ENCODE measurements around the gene NPBWR2. TPM values are rescaled to one million over a fixed set of nuclear protein-coding genes. Genes with fewer than 3 reads are reported as not detected.
A peak's percentile ranks its signal among the peaks of the same experiment; 100 is the strongest.

NPBWR2 gene
- total RNA-seq, 1 experiment from 2014 or later, result not detected

DNA sequence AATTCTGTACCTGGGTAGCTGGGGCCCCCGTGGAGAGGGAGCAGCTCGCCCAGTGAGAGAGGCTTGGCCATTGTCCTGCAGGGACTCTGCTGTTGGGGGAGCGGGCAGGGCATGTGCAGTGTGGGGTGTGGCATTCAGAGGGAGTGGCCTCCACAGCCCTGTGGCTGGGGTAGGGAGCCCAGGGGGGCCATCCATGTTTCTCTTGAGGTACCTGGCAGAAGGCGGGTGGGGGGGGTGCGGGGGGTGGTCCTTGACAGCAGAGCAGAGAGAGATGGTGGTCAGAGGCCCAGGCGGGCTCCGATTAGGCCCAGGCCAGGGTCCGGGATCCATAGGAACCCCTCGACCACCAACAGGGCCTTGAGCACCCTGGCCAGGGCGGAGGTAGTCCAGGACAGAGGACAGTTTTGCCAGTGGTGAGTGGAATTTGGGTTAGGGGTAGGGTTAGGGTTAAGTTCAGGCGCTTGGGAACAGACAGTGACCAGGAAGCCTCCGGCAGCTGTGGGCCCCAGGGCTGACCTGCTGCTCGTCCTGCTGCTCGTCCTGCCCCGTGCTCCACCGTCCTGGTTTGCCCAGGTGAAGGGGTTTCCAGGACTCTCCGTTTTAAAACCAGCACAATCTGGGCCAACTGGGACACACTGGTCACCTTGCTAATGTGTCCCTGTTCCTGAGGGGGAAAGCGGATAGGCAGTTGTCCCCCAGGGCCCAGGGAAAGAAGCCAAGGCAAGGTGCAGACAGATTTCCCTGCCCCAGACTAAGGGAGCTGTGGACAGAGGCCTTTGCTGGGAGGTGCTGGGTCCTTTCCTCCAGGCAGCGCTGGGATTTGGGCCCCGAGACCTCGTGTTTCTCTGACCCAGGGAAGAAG, 32.1 kb upstream of the NPBWR2 start (continued):
- TF ChIP-seq, protein P1, sequence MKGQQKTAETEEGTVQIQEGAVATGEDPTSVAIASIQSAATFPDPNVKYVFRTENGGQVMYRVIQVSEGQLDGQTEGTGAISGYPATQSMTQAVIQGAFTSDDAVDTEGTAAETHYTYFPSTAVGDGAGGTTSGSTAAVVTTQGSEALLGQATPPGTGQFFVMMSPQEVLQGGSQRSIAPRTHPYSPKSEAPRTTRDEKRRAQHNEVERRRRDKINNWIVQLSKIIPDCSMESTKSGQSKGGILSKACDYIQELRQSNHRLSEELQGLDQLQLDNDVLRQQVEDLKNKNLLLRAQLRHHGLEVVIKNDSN (CRISPR knock-in tag; IDR thresholded peaks at IDR 0.05), result no peak
- TF ChIP-seq, protein P2, sequence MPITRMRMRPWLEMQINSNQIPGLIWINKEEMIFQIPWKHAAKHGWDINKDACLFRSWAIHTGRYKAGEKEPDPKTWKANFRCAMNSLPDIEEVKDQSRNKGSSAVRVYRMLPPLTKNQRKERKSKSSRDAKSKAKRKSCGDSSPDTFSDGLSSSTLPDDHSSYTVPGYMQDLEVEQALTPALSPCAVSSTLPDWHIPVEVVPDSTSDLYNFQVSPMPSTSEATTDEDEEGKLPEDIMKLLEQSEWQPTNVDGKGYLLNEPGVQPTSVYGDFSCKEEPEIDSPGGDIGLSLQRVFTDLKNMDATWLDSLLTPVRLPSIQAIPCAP (CRISPR knock-in tag; IDR thresholded peaks at IDR 0.05), result no peak
- TF ChIP-seq GRHL2 (CRISPR knock-in tag; IDR thresholded peaks at IDR 0.05; ENCODE audit: insufficient replicate concordance, severe bottlenecking), result no peak

DNA sequence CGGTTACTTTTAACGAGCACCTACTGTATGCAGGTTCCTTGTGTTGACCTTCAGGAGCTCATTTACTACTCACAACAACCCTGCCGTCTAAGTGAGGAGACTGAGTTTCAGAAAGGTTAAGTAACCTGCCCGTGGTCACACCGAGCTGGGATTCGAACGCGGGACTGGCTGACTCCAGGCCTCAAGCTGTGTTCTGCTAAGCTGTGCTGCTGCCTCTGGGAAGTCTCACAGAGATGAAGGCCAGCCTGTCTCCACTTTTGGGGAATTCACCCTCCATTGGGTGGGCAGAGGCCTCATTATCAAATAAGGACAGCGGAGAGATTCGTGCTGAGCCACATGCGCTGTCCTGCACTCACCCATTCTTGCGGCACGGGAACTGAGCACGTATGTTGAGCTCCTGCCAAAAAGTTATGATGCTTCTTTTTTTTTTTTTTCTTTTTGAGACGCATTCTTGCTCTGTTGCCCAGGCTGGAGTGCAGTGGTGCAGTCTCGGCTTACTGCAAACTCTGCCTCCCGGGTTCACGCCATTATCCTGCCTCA, 31.0 kb upstream of the NPBWR2 start:
- peaks cover 7% of the 10 kb centered on the region; the same call in 1 of the 2 replicates for H3K4me1 Mint-ChIP-seq
- DNase-seq (ENCODE audit: low spot score), result peak; percentile 7
- H3K27ac Mint-ChIP-seq, result no peak overlapping the region
- no peak for ATAC-seq
- H3K27me3 Mint-ChIP-seq (ENCODE audit: low read depth), result no peaks in the 10 kb centered on the region; the same call in 1 of the 2 replicates
- TF ChIP-seq ZNF416 (CRISPR knock-in tag; IDR thresholded peaks at IDR 0.05) (no peak), TEAD1 (CRISPR knock-in tag; IDR thresholded peaks at IDR 0.05) (no peak), ZNF232 (CRISPR knock-in tag; IDR thresholded peaks at IDR 0.05) (no peak), ESRRA (CRISPR knock-in tag; IDR thresholded peaks at IDR 0.05; ENCODE audit: borderline replicate concordance) (no peak), KAT7 (CRISPR knock-in tag; IDR thresholded peaks at IDR 0.05; ENCODE audit: borderline replicate concordance) (no peak), ZNF219 (CRISPR knock-in tag; IDR thresholded peaks at IDR 0.05; ENCODE audit: borderline replicate concordance) (no peak), RORB (CRISPR knock-in tag; IDR thresholded peaks at IDR 0.05) (no peak), NR1H2 (CRISPR knock-in tag; IDR thresholded peaks at IDR 0.05) (no peak), NFE2L1 (CRISPR knock-in tag; IDR thresholded peaks at IDR 0.05) (no peak), FOXJ3 (CRISPR knock-in tag; IDR thresholded peaks at IDR 0.05; ENCODE audit: borderline replicate concordance) (no peak), CBFB (CRISPR knock-in tag; IDR thresholded peaks at IDR 0.05; ENCODE audit: low read depth) (no peak)
- TF ChIP-seq, protein P1 (CRISPR knock-in tag; IDR thresholded peaks at IDR 0.05), result no peak
- TF ChIP-seq, protein P2 (CRISPR knock-in tag; IDR thresholded peaks at IDR 0.05), result no peak
- TF ChIP-seq, protein P3, sequence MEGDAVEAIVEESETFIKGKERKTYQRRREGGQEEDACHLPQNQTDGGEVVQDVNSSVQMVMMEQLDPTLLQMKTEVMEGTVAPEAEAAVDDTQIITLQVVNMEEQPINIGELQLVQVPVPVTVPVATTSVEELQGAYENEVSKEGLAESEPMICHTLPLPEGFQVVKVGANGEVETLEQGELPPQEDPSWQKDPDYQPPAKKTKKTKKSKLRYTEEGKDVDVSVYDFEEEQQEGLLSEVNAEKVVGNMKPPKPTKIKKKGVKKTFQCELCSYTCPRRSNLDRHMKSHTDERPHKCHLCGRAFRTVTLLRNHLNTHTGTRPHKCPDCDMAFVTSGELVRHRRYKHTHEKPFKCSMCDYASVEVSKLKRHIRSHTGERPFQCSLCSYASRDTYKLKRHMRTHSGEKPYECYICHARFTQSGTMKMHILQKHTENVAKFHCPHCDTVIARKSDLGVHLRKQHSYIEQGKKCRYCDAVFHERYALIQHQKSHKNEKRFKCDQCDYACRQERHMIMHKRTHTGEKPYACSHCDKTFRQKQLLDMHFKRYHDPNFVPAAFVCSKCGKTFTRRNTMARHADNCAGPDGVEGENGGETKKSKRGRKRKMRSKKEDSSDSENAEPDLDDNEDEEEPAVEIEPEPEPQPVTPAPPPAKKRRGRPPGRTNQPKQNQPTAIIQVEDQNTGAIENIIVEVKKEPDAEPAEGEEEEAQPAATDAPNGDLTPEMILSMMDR (IDR thresholded peaks at IDR 0.05), result no peak
- TF ChIP-seq, protein P4, sequence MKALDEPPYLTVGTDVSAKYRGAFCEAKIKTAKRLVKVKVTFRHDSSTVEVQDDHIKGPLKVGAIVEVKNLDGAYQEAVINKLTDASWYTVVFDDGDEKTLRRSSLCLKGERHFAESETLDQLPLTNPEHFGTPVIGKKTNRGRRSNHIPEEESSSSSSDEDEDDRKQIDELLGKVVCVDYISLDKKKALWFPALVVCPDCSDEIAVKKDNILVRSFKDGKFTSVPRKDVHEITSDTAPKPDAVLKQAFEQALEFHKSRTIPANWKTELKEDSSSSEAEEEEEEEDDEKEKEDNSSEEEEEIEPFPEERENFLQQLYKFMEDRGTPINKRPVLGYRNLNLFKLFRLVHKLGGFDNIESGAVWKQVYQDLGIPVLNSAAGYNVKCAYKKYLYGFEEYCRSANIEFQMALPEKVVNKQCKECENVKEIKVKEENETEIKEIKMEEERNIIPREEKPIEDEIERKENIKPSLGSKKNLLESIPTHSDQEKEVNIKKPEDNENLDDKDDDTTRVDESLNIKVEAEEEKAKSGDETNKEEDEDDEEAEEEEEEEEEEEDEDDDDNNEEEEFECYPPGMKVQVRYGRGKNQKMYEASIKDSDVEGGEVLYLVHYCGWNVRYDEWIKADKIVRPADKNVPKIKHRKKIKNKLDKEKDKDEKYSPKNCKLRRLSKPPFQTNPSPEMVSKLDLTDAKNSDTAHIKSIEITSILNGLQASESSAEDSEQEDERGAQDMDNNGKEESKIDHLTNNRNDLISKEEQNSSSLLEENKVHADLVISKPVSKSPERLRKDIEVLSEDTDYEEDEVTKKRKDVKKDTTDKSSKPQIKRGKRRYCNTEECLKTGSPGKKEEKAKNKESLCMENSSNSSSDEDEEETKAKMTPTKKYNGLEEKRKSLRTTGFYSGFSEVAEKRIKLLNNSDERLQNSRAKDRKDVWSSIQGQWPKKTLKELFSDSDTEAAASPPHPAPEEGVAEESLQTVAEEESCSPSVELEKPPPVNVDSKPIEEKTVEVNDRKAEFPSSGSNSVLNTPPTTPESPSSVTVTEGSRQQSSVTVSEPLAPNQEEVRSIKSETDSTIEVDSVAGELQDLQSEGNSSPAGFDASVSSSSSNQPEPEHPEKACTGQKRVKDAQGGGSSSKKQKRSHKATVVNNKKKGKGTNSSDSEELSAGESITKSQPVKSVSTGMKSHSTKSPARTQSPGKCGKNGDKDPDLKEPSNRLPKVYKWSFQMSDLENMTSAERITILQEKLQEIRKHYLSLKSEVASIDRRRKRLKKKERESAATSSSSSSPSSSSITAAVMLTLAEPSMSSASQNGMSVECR (CRISPR knock-in tag; IDR thresholded peaks at IDR 0.05; ENCODE audit: borderline replicate concordance), result no peak
- TF ChIP-seq, protein P5, sequence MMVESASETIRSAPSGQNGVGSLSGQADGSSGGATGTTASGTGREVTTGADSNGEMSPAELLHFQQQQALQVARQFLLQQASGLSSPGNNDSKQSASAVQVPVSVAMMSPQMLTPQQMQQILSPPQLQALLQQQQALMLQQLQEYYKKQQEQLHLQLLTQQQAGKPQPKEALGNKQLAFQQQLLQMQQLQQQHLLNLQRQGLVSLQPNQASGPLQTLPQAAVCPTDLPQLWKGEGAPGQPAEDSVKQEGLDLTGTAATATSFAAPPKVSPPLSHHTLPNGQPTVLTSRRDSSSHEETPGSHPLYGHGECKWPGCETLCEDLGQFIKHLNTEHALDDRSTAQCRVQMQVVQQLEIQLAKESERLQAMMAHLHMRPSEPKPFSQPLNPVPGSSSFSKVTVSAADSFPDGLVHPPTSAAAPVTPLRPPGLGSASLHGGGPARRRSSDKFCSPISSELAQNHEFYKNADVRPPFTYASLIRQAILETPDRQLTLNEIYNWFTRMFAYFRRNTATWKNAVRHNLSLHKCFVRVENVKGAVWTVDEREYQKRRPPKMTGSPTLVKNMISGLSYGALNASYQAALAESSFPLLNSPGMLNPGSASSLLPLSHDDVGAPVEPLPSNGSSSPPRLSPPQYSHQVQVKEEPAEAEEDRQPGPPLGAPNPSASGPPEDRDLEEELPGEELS (CRISPR knock-in tag; IDR thresholded peaks at IDR 0.05), result no peak
- TF ChIP-seq, protein P6, sequence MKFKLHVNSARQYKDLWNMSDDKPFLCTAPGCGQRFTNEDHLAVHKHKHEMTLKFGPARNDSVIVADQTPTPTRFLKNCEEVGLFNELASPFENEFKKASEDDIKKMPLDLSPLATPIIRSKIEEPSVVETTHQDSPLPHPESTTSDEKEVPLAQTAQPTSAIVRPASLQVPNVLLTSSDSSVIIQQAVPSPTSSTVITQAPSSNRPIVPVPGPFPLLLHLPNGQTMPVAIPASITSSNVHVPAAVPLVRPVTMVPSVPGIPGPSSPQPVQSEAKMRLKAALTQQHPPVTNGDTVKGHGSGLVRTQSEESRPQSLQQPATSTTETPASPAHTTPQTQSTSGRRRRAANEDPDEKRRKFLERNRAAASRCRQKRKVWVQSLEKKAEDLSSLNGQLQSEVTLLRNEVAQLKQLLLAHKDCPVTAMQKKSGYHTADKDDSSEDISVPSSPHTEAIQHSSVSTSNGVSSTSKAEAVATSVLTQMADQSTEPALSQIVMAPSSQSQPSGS (CRISPR knock-in tag; IDR thresholded peaks at IDR 0.05; ENCODE audit: borderline replicate concordance, low read depth), result no peak
- TF ChIP-seq, protein P7, sequence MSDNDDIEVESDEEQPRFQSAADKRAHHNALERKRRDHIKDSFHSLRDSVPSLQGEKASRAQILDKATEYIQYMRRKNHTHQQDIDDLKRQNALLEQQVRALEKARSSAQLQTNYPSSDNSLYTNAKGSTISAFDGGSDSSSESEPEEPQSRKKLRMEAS (CRISPR knock-in tag; IDR thresholded peaks at IDR 0.05), result no peak
- H3K4me3 Mint-ChIP-seq, result no peak overlapping the region
- no peaks in the 10 kb centered on the region for H3K9me3 Mint-ChIP-seq
- ChIA-PET POLR2A (no interaction called here), CTCF (interaction anchor here (0.6 to 1.4 kb wide), 2 partner anchors 85 to 330 kb away, joined by 4 read pairs; no protein-coding TSS in a partner anchor)
- no peaks in the 10 kb centered on the region for H3K36me3 Mint-ChIP-seq

Measured in WTC11 (cell line).